Loucy (cell line): ENCODE data around the gene ALDH1L1.

ENCODE experiments used
- H2AFZ ChIP-seq: fragments of 200-600 bp; sonication (generic); 2 replicates; pipeline ENCODE4 v1.6.0; 2016; ENCODE audit warnings: antibody characterized with exemption, mild to moderate bottlenecking, low read length, moderate library complexity
- H3F3A ChIP-seq: fragments of 200-600 bp; 2 replicates; pipeline ENCODE4 v1.6.0; 2016; ENCODE audit warnings: antibody characterized with exemption, low read depth, mild to moderate bottlenecking
- H3K27me3 ChIP-seq: fragments of 200-600 bp; sonication (generic); 2 replicates; pipeline ENCODE4 v1.6.1; 2014; ENCODE audit warnings: low read length, mild to moderate bottlenecking; ENCODE audit not compliant: insufficient read depth, poor library complexity, severe bottlenecking
- H3K36me3 ChIP-seq: fragments of 200-600 bp; sonication (generic); 2 replicates; pipeline ENCODE4 v1.6.1; 2016; ENCODE audit warnings: low read length; ENCODE audit not compliant: insufficient read depth
- H3K4me1 ChIP-seq: fragments of 200-600 bp; sonication (generic); 2 replicates; pipeline ENCODE4 v1.5.1; 2014; ENCODE audit warnings: low read length, mild to moderate bottlenecking; ENCODE audit not compliant: insufficient read depth, poor library complexity, severe bottlenecking
- H3K4me2 ChIP-seq: fragments of 200-600 bp; sonication (generic); 2 replicates; pipeline ENCODE4 v1.6.0; 2014; ENCODE audit warnings: antibody characterized with exemption, low read length, low read depth, mild to moderate bottlenecking; ENCODE audit not compliant: poor library complexity, severe bottlenecking
- H3K4me3 ChIP-seq: fragments of 200-600 bp; sonication (generic); 2 replicates; pipeline ENCODE4 v1.5.1; 2014; ENCODE audit warnings: low read length, mild to moderate bottlenecking, mixed read lengths; ENCODE audit not compliant: poor library complexity, severe bottlenecking
- H3K79me2 ChIP-seq: fragments of 200-600 bp; sonication (generic); 2 replicates; pipeline ENCODE4 v1.6.1; 2014; ENCODE audit warnings: low read length; ENCODE audit not compliant: insufficient read depth
- H3K9ac ChIP-seq: fragments of 200-600 bp; sonication (generic); 2 replicates; pipeline ENCODE4 v1.6.0; 2014; ENCODE audit warnings: mild to moderate bottlenecking, low read depth, low read length, moderate library complexity; ENCODE audit not compliant: poor library complexity, severe bottlenecking
- H3K9me2 ChIP-seq: fragments of 200-600 bp; sonication (generic); replicated peaks from 2 replicates; pipeline ENCODE4 v1.6.1; 2016; ENCODE audit warnings: low read depth, low read length, mixed read lengths
- H3K9me3 ChIP-seq: fragments of 200-600 bp; sonication (generic); 2 replicates; pipeline ENCODE4 v1.6.1; 2014; ENCODE audit warnings: mild to moderate bottlenecking, antibody characterized with exemption, low read length, low read depth; ENCODE audit not compliant: insufficient read depth
- H4K20me1 ChIP-seq: fragments of 200-600 bp; sonication (generic); 2 replicates; pipeline ENCODE4 v1.6.0; 2014; ENCODE audit warnings: antibody characterized with exemption, low read length, mild to moderate bottlenecking; ENCODE audit not compliant: insufficient read depth, poor library complexity, severe bottlenecking
- EZH2phosphoT487 ChIP-seq: fragments of 200-600 bp; IDR thresholded peaks from 2 replicates; pipeline ENCODE4 v1.6.1; 2018; ENCODE audit warnings: antibody characterized with exemption, mild to moderate bottlenecking, moderate library complexity, borderline replicate concordance
- TF ChIP-seq, protein P1 (sequence below): fragments of 200-600 bp; sonication (generic); conservative IDR thresholded peaks from 2 replicates; pipeline ENCODE4 v1.5.1; 2014; ENCODE audit warnings: mild to moderate bottlenecking, antibody characterized with exemption, low read length

Gene ALDH1L1

DNA sequence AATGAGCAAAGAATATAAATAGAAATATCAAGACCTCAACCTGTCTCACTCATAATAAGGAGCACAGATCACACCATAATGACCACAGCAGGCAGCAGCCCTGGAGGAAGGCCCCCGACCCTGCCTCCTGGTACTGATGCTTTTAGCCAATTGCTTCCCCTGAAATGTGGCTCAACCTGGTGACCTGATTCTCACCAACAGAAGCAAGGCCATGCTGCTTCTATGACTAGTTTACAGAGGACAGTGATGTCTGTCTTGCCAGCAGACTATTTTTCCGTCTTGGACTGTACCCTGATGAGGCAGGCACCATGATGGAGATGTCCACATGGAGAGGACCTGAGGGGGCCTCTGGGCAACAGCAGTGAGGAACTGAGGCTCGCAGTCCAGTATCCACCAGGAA lies 114.5 kb downstream of the ALDH1L1 start:
- no peaks in the 10 kb centered on the region for H4K20me1 ChIP-seq
- no peak overlapping the region for H3K9ac ChIP-seq
- H3F3A ChIP-seq: 0 out of 2 replicates have a peak, but pooled peaks cover 3% of the 10 kb centered on the region
- peaks cover 3% of the 10 kb centered on the region; the same call in 1 of the 2 replicates for H3K36me3 ChIP-seq
- H3K79me2 ChIP-seq: no peaks in the 10 kb centered on the region
- H3K4me3 ChIP-seq: no peak overlapping the region
- no peaks in the 10 kb centered on the region for H3K9me2 ChIP-seq
- no peaks in the 10 kb centered on the region for H3K9me3 ChIP-seq
- TF ChIP-seq EZH2phosphoT487: no peak
- TF ChIP-seq, protein P1, sequence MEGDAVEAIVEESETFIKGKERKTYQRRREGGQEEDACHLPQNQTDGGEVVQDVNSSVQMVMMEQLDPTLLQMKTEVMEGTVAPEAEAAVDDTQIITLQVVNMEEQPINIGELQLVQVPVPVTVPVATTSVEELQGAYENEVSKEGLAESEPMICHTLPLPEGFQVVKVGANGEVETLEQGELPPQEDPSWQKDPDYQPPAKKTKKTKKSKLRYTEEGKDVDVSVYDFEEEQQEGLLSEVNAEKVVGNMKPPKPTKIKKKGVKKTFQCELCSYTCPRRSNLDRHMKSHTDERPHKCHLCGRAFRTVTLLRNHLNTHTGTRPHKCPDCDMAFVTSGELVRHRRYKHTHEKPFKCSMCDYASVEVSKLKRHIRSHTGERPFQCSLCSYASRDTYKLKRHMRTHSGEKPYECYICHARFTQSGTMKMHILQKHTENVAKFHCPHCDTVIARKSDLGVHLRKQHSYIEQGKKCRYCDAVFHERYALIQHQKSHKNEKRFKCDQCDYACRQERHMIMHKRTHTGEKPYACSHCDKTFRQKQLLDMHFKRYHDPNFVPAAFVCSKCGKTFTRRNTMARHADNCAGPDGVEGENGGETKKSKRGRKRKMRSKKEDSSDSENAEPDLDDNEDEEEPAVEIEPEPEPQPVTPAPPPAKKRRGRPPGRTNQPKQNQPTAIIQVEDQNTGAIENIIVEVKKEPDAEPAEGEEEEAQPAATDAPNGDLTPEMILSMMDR: no peak
- no peak overlapping the region for H2AFZ ChIP-seq
- H3K4me1 ChIP-seq: peaks cover 33% of the 10 kb centered on the region
- peak overlapping the region; percentile 53 for H3K4me2 ChIP-seq
- H3K27me3 ChIP-seq: no peaks in the 10 kb centered on the region

DNA sequence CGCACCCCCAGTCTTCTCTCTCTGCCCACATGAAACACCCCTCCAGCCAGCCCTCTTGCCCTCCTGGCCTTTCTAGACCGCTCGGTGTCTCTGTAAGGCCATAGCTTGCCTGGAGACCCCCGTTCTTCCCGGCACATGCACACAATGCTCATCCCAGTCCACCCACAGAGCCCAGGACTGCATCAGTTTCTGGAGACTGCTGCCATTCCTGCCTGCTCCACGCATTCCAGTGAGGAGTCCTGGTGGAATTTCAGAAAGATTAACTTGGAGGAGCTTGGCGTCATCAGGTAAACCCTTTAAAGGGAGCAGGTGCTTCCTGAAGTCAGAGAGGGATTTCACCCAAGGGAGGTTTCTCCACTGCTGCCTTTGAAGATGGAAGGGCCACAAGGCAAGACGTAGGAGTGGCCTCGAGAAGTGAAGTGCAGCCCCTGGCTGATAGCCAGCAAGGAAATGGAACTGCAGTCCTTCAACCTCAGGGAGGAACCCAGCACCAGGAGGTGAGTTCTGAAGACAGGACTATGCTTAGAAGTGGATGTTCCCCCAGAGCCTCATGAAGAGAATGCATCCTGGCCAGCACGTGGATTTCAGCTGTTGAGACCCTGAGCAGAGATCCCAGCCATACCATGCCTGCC lies 115.6 kb downstream of the ALDH1L1 start:
- no peaks in the 10 kb centered on the region for H3K27me3 ChIP-seq
- H3K4me1 ChIP-seq: peaks cover 33% of the 10 kb centered on the region
- 0 out of 2 replicates have a peak, but pooled peaks cover 3% of the 10 kb centered on the region for H3F3A ChIP-seq

DNA sequence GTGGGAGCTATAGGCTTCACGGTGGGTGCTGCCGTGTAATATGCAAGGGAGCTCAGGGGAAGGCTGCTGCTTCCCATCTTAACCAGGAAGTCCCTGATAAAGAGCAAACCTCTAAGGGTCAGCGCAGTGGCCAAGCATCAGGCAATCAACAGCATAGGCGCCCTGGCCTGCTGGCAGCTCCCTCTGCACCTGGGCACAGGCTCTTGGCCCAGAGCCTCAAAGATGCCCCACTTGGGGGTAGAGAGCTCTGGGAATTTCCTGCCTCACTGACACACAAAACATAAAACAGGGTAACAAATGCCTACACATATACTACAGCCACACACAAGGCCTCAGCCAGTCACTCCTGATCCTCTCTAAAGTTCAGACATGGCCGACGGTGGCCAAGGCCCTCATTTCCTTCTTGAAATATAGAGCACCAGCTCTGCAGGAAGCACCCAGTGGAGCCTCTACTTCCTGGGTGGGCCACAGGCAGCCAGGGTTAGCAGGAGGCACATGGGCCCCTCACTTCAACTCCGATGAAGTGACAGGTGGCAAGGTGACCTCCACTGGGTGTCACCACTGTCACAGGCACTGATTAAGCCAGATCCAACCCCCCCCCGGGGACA lies 116.9 kb downstream of the ALDH1L1 start:
- H3K9me2 ChIP-seq: no peaks in the 10 kb centered on the region
- H3K9me3 ChIP-seq: no peaks in the 10 kb centered on the region
- H3K79me2 ChIP-seq: no peaks in the 10 kb centered on the region
- H2AFZ ChIP-seq: peak overlapping the region; percentile 45; the same call in 1 of the 2 replicates
- peaks cover 33% of the 10 kb centered on the region for H3K4me1 ChIP-seq
- TF ChIP-seq EZH2phosphoT487: no peak
- TF ChIP-seq, protein P1: no peak
- peak overlapping the region; percentile 12 for H3K9ac ChIP-seq
- peaks cover 3% of the 10 kb centered on the region; the same call in 1 of the 2 replicates for H3K36me3 ChIP-seq
- no peaks in the 10 kb centered on the region for H3K27me3 ChIP-seq
- H3F3A ChIP-seq: 0 out of 2 replicates have a peak, but pooled peaks cover 3% of the 10 kb centered on the region
- no peaks in the 10 kb centered on the region for H4K20me1 ChIP-seq
- H3K4me2 ChIP-seq: peak overlapping the region; percentile 1
- no peak overlapping the region for H3K4me3 ChIP-seq

More for the DNA sequence above, 115.6 kb downstream of the ALDH1L1 start:
- no peaks in the 10 kb centered on the region for H3K9me3 ChIP-seq
- H4K20me1 ChIP-seq: no peaks in the 10 kb centered on the region
- H3K36me3 ChIP-seq: peaks cover 3% of the 10 kb centered on the region; the same call in 1 of the 2 replicates
- H3K9me2 ChIP-seq: no peaks in the 10 kb centered on the region
- H3K79me2 ChIP-seq: no peaks in the 10 kb centered on the region
- H3K4me2 ChIP-seq: peak overlapping the region; percentile 53
- H3K4me3 ChIP-seq: peak overlapping the region; percentile 19
- peak overlapping the region; percentile 72; the same call in 1 of the 2 replicates for H2AFZ ChIP-seq
- TF ChIP-seq EZH2phosphoT487: no peak
- TF ChIP-seq, protein P1: no peak
- H3K9ac ChIP-seq: peak overlapping the region; percentile 54
